NCI-H446 treated with DMSO at 0.1 percent for 48 hours (cell line): ENCODE measurements around the gene SP6.

Source experiments
- DNase-seq: peaks from one replicate; lab custom pipeline; 2025; lab: John Stamatoyannopoulos, UW

SP6 gene

DNA sequence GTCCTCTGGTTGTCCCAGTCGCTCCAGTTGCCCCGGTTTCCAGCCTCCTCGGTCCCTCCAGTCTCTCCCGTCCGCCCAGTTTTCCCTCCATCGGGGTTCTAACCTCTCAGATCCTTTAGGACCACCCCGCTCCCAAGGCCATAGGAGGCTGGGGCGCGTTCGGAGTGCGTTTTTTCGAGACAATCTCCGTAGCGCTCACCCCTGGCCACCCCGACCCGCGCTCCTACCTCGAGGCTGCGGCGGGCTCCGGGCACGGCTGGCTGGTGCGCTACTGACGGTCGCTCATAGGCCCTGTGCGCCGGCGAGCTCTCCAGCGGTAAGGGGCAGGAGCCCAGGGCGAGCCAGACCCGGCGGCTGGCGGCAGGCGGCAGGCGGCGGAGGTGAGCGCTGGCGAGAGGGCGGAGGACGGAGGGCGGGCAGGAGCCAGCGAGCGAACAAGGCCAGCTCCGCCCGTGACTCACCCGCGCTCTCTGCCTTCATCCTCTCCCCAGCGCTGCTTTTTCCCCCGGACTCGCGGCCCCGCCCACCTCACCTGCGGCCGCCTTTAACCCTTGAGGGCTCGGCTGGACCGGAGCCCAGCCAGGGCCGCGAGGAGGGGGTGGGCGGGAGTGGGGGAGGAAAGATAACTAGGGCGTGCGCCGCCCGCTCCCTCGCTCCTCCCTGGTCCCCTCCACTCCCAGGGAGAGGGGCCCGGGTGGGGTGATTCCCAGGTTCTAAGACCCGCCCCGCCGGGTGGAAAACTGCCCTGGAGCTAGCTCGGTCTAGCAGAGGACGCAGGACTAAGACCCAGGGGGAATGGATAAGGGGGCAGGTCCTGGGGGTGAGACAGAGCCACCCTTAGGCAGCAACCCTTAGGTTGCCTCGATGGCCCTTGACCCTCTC is at the start of gene SP6:
SP6 (minus strand) TSS at position 472 of the 882 bp plus-strand sequence. CDS start 2,734 bp downstream, outside the sequence.
- DNase-seq: no peak

DNA sequence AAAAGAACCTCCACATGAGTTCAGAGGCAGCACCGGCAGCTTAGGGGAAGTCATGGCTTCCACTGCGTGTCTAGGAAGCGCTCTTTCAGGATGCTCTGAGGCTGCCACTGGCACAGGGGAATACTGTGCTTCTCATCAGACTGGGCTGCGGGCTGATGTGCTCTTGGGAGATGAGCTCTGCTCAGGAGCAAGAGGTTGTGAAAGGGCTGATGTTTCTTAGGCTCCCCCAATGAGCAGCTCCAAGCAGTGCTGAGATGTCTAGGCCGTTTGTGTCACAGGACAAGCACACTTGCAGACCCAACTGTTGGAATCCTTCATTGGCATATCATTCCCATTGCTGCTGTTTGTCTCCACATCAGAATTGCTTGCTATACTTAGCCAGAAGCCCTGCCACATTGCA is 48.7 kb upstream of the SP6 start:
- DNase-seq: no peak

DNA sequence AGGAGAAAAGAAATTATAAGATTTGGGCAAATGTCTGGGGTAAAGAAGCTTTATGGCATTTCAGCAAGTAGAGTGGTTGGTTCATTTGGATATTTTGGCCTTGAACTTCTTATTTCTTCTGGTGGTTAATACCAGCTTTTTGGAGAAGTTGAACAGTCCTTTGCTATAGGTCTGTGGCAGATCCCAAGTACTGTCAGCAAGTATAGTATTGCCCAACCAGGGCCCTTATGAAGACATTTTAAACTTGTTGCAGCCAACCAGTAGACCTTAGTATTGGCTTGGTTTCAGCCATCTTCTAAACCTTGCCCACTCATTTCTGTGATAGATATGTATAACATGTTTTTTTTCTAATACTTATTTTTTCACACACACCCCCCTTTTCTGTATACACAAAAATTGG is 47.3 kb upstream of the SP6 start:
- DNase-seq: no peak

DNA sequence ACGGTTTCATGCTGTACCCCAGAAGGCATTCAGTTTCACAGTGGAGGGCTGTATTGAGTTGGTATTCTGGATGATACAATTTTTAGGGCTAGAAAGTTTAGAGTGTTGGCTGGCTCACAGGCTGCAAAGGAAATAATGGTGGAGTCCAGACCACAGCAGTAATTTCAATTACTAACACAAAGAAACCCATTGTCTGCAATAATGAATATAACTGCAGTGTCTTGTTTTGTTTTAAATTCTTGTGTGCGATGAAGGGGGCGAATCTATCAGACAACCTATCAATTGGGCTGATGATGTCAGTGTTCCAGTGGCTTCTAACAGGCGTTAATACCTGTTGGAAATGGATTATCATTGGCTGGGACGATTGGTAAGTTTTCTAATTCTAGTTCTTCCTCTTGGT is 46.6 kb upstream of the SP6 start:
- no peak for DNase-seq

DNA sequence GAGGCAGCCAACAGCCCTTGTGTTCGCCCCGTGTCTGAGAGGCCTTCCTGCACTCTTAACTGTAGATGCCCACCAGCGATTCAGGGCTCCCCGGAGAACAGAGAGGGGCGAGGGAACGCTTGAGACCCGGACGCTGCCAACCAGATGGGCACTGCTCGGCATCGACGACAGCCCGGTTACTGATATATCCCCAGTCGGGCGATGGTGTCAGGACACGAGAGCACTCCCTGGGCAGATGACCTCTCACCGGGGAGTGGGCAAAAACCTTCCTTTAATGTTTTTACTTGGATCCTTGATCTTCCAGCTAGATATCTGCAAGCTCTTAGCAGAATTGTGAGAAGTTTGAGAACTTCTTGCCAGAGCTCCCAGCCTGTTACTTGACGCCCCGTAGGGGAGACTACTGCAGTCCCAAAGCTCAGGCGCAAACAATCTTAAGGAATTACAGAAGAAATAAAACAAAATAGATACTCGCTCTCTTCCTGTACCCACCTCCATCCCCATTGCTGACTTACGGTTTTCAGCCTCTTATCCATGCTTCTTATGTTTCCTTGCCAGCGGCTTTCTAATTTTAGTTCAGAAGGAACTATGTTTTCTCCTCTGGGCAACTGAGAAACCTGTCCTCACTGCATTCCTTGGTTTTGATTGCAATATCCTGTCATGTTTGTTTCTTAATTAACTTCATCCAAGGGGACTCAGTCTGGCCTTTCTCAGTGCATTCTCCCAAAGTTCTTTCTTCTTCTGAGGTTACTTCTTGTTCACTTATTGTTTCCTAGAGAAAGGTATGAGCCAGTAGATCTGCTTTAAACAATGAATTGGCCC is 45.9 kb upstream of the SP6 start:
- DNase-seq: no peak

DNA sequence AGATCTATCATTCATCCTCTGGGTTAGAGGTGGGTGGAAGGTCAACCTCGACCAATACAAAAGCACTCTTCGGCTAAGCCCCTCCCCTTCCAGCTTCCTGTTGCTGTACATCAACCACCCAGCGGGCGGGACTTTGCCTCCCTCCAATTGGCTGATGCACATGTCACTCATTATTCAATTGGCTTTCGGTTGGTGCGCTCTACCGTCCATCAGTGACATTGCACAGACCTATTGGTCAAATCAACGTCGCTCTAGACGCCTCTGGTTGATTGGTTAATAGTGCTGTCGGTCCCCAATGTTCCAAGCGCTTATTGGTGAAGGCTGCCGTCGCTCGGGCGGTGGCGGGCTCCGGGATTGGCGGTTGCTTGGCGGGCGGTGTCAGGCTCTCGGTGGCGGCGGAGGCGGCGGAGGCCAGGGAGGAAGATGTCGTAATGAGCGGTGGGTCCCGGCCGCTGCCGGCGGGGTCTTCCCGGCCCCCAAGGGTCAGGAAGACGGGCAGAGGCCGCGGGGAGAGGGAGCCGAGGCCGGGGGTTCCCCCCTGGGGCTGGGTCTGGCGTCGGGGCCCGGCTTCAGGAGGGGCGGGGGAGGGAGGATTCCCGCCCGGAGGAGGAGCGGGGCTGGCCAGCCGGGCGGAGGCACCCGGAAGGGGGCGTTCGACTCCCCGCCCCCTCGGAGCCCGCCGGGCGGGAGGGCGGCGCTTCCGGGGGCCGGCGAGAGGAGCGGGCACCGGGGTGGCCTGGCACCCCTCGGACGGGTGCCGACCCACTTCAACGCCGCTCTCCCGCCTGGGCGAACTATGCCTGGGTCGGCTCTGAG is 45.1 kb upstream of the SP6 start, which contains the start of gene SP2:
SP2 (plus strand) TSS at position 381 of the 816 bp plus-strand sequence; CDS start at position 432, 51 bp downstream.
- DNase-seq: peak; percentile 99

DNA sequence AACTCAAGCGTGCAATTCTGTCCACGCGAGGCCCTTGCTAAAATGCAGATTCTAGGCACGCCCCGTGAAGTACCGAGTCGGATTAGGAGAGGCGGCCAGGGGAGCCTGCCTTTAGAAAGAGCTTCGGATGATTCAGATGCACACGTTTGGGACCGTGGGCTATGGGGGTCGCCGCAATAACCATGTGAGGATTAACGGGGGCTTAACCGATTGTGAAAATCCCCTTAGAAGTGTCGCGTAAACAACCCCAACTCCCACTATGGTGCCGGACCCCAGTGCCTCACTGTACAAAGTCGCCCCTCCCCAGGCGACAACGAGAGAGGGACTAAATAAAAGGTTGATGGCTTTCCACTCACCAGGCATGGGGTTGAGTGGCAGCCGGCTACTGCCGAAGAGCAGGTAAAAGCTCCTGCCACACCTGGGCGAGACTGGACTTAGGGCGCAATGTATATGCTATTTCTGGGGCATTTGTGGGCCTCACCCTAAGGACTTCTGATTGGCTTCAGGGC is 44.4 kb upstream of the SP6 start:
- DNase-seq: no peak

DNA sequence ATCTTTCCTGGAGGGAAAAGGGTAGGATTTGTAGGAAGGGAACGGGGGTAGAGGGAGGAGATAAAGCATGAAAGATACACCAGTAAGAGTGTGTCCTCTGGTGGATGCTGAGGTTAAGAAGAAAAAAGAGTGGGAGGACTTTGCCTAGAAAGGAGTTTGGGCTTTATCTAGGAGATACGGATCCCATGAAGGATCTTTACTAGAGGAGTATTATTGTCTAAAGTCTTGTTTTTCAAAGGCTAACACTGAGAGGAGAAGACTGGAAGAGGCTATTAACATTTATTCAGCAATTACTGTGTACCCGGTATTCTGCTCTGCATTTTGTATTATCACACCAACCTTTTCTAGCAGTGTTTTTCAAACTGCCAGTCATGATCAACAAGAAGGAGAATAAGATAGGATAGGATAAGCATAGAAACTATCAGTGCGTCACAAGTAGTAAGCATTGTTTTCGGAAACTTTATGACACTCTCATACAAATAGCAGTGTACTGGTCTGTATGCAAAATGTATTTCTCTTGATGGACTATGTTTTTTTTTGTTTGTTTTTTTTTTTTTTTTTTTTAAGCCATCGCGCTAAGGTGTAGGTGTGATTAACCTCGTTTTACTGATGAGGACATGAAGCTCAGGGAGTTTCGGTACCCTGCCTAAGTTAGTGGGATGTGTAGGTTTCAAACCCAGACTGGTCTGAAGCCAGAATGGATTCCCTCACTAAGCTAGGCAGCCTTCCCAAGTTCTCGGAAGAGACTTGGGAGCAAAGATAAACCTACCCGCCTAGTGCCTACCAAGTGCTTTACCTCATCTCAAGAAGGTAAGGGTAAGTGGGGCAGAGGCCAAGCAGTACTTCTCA is 43.8 kb upstream of the SP6 start:
- no peak for DNase-seq

DNA sequence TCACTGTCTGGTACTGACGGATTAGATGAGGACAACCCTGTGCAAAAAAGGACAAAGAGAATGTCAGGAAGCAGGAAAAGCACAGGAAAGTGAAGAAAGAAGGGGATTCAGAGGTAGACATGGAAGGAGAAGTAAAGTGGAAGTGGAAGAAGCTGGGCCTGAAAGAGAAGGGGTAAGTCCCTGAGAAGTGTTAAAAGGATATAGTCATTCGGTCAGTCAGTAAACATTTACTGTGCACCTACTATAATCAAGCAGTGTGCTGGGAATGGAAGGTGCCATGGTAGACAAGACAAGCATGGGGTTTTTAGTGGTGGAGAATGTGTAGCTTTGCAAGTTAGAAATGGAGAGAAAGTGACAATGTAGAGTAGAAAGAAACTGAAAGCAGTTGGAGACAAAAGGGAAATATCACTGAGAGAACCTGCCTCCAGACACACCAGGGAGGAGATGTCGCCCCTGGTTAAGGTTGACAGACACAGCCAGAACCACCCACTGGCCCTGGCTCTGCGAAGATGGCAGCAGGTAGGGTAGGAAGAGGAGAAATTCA is 40.7 kb upstream of the SP6 start:
- DNase-seq: no peak

DNA sequence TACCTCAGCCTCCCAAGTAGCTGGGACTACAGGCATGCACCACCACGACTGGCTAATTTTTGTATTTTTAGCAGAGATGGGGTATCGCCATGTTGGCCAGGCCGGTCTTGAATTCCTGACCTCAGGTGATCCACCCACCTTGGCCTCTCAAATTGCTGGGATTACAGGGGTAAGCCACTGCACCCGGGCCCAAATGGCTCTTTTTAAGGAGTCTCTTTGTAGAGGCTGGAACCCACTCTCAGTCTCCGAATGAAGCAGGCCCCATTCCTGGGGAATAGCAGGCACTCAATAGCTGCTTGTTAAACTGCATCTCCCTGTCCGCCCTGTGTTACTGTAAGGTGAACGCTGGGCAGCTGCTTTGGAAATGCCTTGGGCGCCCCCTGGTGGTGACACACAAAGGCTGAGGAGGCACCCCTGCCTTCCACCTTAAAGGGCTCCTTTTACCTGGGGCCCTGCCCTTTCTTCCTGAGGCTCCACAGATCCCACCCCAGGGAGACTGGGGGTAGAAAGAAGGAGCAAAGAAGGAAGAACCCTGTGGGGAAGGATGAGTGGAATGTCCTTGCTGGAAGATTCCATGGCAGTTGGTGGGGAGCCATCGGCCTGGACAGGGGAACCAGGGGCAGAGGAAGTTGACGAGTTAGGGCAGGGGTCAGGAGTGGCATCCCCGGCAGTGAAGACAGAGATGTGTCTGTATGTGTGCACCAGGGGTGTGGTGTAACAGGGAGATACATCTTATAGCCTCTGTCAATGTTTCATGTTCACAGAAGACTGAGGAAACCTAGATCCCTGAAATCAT is 39.0 kb upstream of the SP6 start:
- DNase-seq: peak; percentile 30

DNA sequence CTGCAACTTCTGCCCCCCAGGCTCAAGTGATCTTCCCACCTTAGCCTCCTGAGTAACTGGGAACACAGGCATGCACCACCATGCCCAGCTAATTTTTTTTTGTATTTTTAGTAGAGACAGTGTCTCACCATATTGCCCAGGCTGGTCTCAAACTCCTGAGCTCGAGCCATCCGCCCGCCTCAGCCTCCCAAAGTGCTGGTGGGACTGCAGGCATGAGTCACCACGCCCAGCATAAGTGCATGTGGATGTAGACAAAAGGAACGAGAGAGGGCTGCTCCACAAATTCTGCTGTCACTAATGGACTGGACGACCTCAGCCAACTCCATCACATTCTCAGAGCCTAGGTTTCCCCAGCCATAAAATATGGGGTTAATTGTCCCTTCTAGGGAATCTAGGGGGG is 37.3 kb upstream of the SP6 start:
- DNase-seq: no peak

DNA sequence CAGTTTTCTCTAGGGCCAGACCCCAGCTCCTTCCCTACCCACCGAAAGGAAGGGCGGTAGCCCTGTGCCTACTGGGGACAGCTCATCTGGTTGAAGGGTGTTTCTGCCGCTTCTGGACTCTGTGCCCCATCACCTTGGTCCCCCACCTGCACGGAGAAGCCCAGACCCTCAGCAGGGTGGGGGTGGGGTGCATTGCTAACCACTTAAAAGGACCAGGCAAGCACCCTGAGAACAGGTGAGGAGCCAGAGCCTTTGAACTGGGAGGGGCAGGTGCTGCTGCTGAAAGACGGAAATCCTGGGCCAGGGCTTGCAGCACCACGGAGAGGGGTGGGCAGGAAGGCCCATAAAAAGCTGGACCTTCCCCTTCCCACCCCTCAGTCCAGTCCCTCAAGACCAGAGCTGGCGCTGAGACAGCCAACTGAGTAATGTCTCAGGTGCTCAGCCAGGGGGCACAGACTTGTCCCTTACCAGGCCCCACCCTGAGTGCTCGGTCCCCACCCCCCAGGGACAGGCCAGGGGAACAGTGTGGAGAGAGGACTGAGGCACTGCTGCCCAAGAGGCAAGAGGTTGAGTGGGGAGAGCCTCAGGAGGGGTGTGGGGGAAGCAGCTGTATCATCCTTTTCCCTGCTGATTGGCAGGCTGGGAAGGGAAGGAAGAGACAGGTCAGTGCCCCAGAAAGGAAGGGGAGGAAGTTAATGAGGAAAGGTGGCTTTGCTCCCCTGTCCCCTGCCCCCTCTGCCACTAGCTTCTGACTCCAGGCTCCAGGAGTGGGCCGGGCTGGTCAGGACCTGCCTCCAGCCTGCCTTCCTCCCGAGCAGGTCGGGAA is 34.2 kb upstream of the SP6 start:
- DNase-seq: no peak

DNA sequence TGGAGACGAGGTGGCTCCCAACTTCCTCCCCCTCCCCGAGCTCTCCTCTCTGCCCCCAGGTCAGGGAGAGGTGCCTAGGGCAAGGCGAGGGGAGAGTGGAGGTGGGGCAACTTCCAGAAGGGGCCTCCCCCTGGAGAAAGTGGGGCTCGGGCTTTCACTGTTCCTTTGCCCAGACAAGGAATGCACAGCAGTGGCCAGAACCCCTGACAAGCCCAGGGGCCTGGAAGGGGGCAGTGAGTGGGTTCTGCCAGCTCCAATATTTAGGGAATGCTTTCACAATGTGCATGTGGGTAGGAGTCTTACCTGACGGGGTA is 33.4 kb upstream of the SP6 start:
- DNase-seq: no peak

DNA sequence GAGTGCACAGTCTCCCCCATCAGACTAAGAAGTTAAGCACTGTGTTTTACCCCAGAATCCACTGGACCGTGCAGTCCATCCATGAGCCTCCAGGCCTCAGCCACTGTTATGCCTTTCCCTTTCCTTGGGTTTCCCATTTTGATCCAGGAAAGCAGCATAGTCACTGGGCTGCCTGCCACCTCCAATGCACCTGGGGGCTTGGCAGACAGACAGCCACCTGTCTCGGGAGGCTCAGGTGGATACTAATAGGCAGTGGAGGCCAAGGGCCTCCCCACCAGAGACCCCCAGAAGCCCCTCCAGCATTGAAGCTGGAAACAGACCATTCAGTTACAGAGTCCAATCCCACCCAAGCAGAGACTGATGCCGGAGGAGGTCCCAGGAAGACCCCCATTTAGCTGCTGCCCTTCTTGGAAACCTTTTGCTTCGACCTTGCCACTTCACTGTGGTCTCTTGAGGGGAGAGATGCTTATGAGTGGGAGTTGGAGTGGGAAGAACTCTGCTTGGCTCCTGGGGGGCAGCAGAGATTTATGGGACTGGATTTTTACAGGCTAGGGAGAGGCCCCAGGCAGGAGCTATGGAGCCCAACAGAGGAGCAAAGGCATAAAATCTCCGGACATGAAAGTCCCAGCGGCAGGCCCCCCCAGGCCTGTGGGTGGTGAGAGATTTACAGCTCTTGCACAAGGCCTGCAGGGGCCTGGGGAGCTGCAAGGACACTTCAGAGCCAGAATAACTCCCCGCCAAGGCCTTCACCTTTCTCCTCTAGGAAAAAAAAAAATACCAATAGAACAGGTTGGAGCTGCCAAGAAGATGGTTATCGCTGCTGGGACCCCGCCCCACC is 32.8 kb upstream of the SP6 start:
- DNase-seq: no peak

DNA sequence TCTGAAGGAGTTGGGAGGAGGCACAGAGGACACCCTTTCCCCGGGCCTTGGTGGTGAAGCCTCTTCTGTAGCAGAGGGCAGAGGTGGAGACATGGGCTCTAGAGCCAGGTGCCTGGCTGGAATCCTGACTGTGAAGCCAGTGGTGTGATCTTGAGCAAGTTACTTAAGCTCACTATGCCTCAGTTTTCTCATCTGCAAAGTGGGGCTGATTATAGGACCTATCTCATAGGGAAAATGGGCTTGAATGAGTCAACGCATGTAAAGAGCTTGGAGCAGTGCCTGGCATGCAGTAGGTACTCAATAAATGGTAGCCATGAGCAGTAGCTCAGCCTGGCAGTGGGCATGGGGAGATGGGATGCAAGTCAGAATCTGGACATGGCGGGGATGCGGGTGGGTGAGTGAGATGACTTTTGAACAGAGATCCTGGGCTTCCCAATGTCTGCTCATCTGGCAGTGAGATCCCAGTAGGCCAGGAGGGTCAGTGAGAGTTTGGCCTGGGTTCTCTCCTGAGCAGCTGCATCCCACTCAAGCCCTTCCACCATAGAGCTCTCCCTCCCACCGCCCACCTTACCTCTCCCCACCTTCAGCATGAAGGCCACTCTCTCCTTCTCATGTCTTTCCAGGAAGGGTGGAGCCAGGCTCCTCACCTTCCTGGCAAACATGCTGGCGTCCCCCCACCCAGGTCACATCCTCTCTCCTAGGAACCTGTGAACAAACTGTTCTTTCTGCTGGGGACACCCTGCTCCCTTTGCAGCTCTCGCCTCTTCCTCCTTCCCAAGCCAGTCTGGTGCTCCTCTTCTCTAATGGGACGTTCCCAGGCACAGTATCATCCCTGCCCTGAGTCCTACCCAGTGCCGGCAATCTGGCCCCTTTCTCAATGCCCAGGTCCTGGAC is 32.0 kb upstream of the SP6 start:
- no peak for DNase-seq

DNA sequence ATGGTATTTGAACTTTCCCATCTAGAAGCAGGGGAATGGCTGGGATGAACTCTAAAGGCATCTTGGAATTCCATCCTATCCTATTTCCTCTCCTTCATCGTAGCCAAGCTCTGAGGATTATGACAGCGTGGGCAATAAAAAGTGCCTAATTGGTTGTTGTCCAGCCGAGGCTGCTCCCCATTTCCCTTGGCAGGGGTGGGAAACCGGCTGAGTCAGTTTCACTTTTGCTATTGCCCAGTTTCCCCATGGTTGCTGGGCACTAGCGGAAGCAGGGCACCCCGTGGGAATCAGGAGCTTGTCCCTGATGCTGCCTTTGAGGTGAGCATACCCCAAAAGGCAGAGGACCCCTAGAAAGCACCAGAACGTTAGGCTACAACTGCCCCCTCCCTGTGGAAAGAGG is 31.3 kb upstream of the SP6 start:
- no peak for DNase-seq

DNA sequence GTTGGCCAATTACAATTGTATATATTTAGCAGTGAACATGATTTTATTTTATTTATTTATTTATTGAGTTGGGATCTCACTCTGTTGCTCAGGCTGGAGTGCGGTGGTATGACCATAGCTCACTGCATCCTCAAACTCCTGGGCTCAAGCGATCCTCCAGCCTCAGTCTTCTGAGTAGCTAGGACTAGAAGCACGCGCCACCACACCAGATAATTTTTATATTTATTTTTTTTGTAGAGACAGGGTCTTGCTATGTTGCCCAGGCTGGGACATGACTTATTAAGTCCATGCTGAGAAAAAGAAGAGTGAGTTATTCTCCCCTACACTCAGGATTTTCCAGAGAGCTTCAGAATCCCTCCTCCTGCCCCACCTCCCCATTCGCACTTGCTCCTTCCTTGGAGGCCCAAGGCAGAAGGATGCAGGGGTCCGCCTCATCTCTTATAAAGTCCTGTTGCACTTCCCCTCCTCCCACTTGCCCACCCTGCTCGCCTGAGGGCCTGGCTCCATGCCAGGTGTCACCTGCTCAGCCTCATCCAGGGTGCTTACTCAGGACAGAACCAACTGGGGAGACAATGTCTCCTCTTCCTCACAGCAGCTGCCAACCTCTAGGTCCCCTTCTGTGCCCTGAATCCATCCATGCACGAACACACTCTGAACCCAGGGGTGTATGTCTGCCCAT is 29.0 kb upstream of the SP6 start:
- DNase-seq: no peak
